ENCODE data around the gene MOB3B. TPM values are rescaled to one million over a fixed set of nuclear protein-coding genes. Genes with fewer than 3 reads are reported as not detected.

The MOB3B gene
- total and polyA plus RNA-seq, 10 of the 15 experiments (the other 5 are each of a cell fraction or from before 2014, with no cell fraction given) = 0.44 to 2.7 (median 0.91) TPM

- no peaks in the 10 kb centered on the region for H3K9me3 ChIP-seq (replicated peaks; ENCODE audit: control insufficient read depth, insufficient read depth, low read length)
- no peaks in the 10 kb centered on the region for H4K20me1 ChIP-seq (ENCODE audit: control insufficient read depth, insufficient read depth)
- intact Hi-C loops (cut with micrococcal nuclease; ENCODE audit: unreplicated experiment) = no loop called here
- H3K4me3 ChIP-seq = no peak overlapping the region
- H3K4me2 ChIP-seq (ENCODE audit: control insufficient read depth, insufficient read depth) = no peak overlapping the region
- no peaks in the 10 kb centered on the region for H3K36me3 ChIP-seq (ENCODE audit: control insufficient read depth in 2 of 2, insufficient read depth in 2 of 2, low read length in 1 of 2)
- ChIA-PET RAD21 (ENCODE audit: unreplicated experiment) (interaction anchor here (0.7 to 2.0 kb wide), 2 partner anchors 60 to 130 kb away, joined by 3 to 6 read pairs; no protein-coding TSS in a partner anchor), CTCF (interaction anchor here (0.9 to 3.3 kb wide), 4 partner anchors 9 to 143 kb away, joined by 4 to 12 read pairs (median 7); no protein-coding TSS in a partner anchor), SMC1A (ENCODE audit: uncharacterized antibody, unreplicated experiment) (interaction anchor here (0.8 to 3.1 kb wide), 6 partner anchors 14 to 137 kb away, joined by 3 to 11 read pairs (median 6); partner anchors contain the start of gene MOB3B), POLR2A (interaction anchor here (1.2 kb wide), 1 partner anchor 11 kb away, joined by 3 read pairs; no protein-coding TSS in a partner anchor)
- no peak overlapping the region for H2AFZ ChIP-seq (ENCODE audit: control insufficient read depth, low read depth, low read length)
- FAIRE-seq (no peak), DNase-seq (ENCODE audit: low read depth, low spot score) (no peak), ATAC-seq (no peak)
- H3K9ac ChIP-seq (ENCODE audit: control insufficient read depth, insufficient read depth, low read length) = no peak overlapping the region
- no peaks in the 10 kb centered on the region for H3K4me1 ChIP-seq (ENCODE audit: control insufficient read depth, insufficient read depth, low read length)
- no peaks in the 10 kb centered on the region for H3K79me2 ChIP-seq (ENCODE audit: control insufficient read depth, insufficient read depth, low read length)
- no TSS peak for BruUV-seq (replicated peaks)
- WGBS (ENCODE audit: insufficient coverage, insufficient replicate concordance, low lambda C conversion rate, missing lambda C conversion rate) = 65% methylated on average over 4 of the region's 4 CpGs
- no peaks in the 10 kb centered on the region for H3K27me3 ChIP-seq (replicated peaks in 1 of 2; ENCODE audit: control insufficient read depth in 2 of 2, insufficient read depth in 2 of 2, low read length in 1 of 2)
- H3K27ac ChIP-seq (ENCODE audit: control insufficient read depth, insufficient read depth) = no peak overlapping the region
- in situ Hi-C loops (cut with MboI) = no loop called here
- TF ChIP-seq E2F4 (IDR thresholded peaks at IDR 0.05; ENCODE audit: low read depth, low read length) (no peak), NBN (IDR thresholded peaks at IDR 0.05) (no peak), RBBP5 (conservative IDR thresholded peaks at IDR 0.05) (no peak), REST (IDR thresholded peaks at IDR 0.05; ENCODE audit: low read depth, low read length) (no peak), JUNB (IDR thresholded peaks at IDR 0.05) (no peak), ZSCAN29 (IDR thresholded peaks at IDR 0.05) (no peak), SUZ12 (IDR thresholded peaks at IDR 0.05; ENCODE audit: unreplicated experiment) (no peak), ATF3 (IDR thresholded peaks at IDR 0.05; ENCODE audit: borderline replicate concordance, extremely low read depth, low read depth, low read length) (no peak), EED (IDR thresholded peaks at IDR 0.05; ENCODE audit: low read depth) (no peak), MTA2 (IDR thresholded peaks at IDR 0.05; ENCODE audit: low read depth) (no peak), SP1 (IDR thresholded peaks at IDR 0.05; ENCODE audit: low read depth, low read length) (no peak), NFXL1 (IDR thresholded peaks at IDR 0.05; ENCODE audit: borderline replicate concordance) (no peak), IKZF1 (conservative IDR thresholded peaks at IDR 0.05) (no peak), CEBPB (IDR thresholded peaks at IDR 0.05; ENCODE audit: borderline replicate concordance in 1 of 2, low read depth in 2 of 2, low read length in 2 of 2) (no peak), TCF12 (IDR thresholded peaks at IDR 0.05; ENCODE audit: low read depth, low read length) (no peak), ZZZ3 (IDR thresholded peaks at IDR 0.05; ENCODE audit: control insufficient read depth, insufficient read length, low read depth) (no peak), TAF1 (IDR thresholded peaks at IDR 0.05; ENCODE audit: borderline replicate concordance, low read depth, low read length) (no peak), BCLAF1 (IDR thresholded peaks at IDR 0.05) (no peak), RELA (IDR thresholded peaks at IDR 0.05; ENCODE audit: borderline replicate concordance, partially characterized antibody) (no peak)
Measured at GRCh38 chr9:27392451-27392850, 137.2 kb downstream of the MOB3B start.

All from GM12878 (cell line).